ENCODE data around the gene COX5B. TPM values are rescaled to one million over a fixed set of nuclear protein-coding genes. Genes with fewer than 3 reads are reported as not detected.
"Not testable (repeated sequence)": the region's sequence is repeated elsewhere in the genome, so short reads cannot be mapped to it uniquely, and the experiment has no call there.

COX5B gene
- total RNA-seq, 1 donor from 2014 or later: 213 TPM

DNA sequence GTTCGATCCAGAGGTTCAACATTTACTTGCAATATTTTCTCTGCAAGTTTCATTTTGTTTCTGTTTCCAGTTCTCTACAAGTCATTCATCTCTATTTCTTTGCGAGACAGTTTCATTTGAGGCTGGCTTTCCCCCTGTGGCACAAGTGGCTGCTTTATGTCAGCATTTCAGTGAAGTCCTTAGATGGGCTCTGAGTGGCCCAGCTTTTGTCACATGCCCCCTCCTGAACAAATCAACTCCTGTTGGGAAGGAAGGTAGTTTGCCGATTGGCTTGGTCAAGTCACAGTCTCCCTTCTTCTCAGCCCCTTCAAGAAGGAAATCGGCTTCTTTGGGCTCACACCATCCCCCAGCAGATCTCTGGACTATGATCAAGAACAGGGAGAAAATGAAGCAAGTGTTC, 37.1 kb upstream of the COX5B start:
- H3K36me3 ChIP-seq (ENCODE audit: insufficient read depth, low read length); H3K9ac ChIP-seq (ENCODE audit: low read length); H3K27me3 ChIP-seq (ENCODE audit: insufficient read depth, low read length); H3K4me1 Mint-ChIP-seq (ENCODE audit: low read depth, unreplicated experiment); H3K27me3 Mint-ChIP-seq (ENCODE audit: low read depth, unreplicated experiment); H3K27ac Mint-ChIP-seq (ENCODE audit: unreplicated experiment); H4K20me1 ChIP-seq (ENCODE audit: insufficient read depth, low read length); H3K4me2 ChIP-seq (ENCODE audit: low read length); H3K9me3 Mint-ChIP-seq (ENCODE audit: unreplicated experiment); H3K27ac ChIP-seq (ENCODE audit: low read depth, low read length); H3K4me3 ChIP-seq (ENCODE audit: insufficient read depth, low read depth, low read length); H3K4me3 Mint-ChIP-seq (ENCODE audit: unreplicated experiment); H3K36me3 Mint-ChIP-seq (ENCODE audit: low read depth, unreplicated experiment); FAIRE-seq; H3K4me1 ChIP-seq (ENCODE audit: insufficient read depth, low read length); H3K79me2 ChIP-seq (ENCODE audit: insufficient read depth, low read length); DNase-seq (ENCODE audit: low read depth); H3K9me3 ChIP-seq (ENCODE audit: insufficient read depth, low read depth, low read length); H2AFZ ChIP-seq (ENCODE audit: low read depth, low read length): not testable (repeated sequence)

DNA sequence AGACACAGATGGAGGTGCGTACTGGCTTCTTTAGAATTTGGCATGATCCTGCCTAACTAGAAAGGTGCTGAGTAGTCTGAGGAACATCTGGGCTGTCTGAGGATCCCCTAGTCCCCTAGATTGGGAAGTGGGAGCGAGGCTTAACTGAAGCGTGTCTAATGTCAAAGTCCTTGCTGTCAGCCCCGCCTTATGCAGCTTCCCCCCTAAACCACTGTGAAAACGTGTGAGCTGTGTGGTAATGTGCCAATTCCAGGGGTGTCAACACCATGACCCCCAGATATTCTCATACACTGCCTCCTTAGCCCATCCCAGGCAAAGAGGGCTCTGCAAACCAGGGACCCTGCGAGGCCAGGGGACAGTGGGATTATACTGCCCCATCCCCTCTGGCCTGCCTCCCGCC, 34.0 kb upstream of the COX5B start:
- not testable (repeated sequence) for H3K4me1 Mint-ChIP-seq (ENCODE audit: low read depth, unreplicated experiment); H3K9me3 Mint-ChIP-seq (ENCODE audit: unreplicated experiment); H3K36me3 Mint-ChIP-seq (ENCODE audit: low read depth, unreplicated experiment); H3K4me3 ChIP-seq (ENCODE audit: insufficient read depth, low read depth, low read length); H3K9me3 ChIP-seq (ENCODE audit: insufficient read depth, low read depth, low read length); DNase-seq (ENCODE audit: low read depth); H3K4me2 ChIP-seq (ENCODE audit: low read length); H3K36me3 ChIP-seq (ENCODE audit: insufficient read depth, low read length); H3K4me1 ChIP-seq (ENCODE audit: insufficient read depth, low read length); H2AFZ ChIP-seq (ENCODE audit: low read depth, low read length); H3K9ac ChIP-seq (ENCODE audit: low read length); H3K79me2 ChIP-seq (ENCODE audit: insufficient read depth, low read length); H3K27me3 Mint-ChIP-seq (ENCODE audit: low read depth, unreplicated experiment); H4K20me1 ChIP-seq (ENCODE audit: insufficient read depth, low read length); H3K27me3 ChIP-seq (ENCODE audit: insufficient read depth, low read length); H3K27ac ChIP-seq (ENCODE audit: low read depth, low read length); H3K4me3 Mint-ChIP-seq (ENCODE audit: unreplicated experiment); FAIRE-seq; H3K27ac Mint-ChIP-seq (ENCODE audit: unreplicated experiment)

DNA sequence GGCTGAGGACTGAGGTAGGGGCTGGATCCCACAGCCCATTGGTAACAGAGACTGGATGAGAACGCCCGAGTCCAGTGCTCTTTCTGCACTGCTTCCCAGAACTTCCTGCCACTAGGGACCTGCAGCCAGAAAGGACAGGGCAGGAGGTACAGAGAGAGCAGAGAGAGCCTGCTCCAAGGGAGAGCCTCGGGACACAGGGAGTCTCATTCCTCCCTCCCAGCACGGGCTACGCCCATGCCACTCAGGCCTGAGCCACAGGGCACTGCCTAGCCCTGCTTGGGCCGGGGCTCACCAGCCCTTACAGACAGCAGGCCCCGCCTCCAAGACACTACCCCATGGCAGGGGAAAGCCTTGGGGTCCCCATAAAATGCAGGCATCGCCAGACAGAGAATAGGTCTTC, 30.1 kb upstream of the COX5B start:
- not testable (repeated sequence) for H3K27ac Mint-ChIP-seq (ENCODE audit: unreplicated experiment); H3K4me1 ChIP-seq (ENCODE audit: insufficient read depth, low read length); FAIRE-seq; H3K36me3 ChIP-seq (ENCODE audit: insufficient read depth, low read length); H3K9me3 Mint-ChIP-seq (ENCODE audit: unreplicated experiment); DNase-seq (ENCODE audit: low read depth); H3K27me3 ChIP-seq (ENCODE audit: insufficient read depth, low read length); H3K9me3 ChIP-seq (ENCODE audit: insufficient read depth, low read depth, low read length); H3K36me3 Mint-ChIP-seq (ENCODE audit: low read depth, unreplicated experiment); H4K20me1 ChIP-seq (ENCODE audit: insufficient read depth, low read length); H3K4me1 Mint-ChIP-seq (ENCODE audit: low read depth, unreplicated experiment); H3K27me3 Mint-ChIP-seq (ENCODE audit: low read depth, unreplicated experiment); H3K4me3 Mint-ChIP-seq (ENCODE audit: unreplicated experiment); H3K9ac ChIP-seq (ENCODE audit: low read length); H3K4me2 ChIP-seq (ENCODE audit: low read length); H2AFZ ChIP-seq (ENCODE audit: low read depth, low read length); H3K4me3 ChIP-seq (ENCODE audit: insufficient read depth, low read depth, low read length); H3K79me2 ChIP-seq (ENCODE audit: insufficient read depth, low read length); H3K27ac ChIP-seq (ENCODE audit: low read depth, low read length)

DNA sequence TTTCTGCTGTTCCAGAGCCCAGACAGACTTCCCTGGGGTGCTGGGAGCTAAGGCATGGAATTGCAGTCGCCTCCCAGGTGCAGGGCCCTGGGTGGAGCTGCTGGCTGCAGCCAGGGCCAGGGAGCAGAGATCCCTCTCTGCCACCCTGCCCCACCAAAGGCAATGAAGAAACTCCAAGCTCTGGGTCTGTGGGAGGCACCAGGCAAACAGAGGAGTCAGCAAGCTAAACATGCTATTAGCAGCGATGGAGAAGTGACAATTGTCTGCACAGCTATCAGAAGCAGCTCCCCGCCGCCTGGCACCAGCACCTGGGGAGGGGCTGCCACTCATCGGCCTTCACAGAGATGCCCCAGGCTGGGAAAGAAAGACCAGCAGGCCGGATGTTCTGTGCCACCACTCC, 28.0 kb upstream of the COX5B start:
- DNase-seq (ENCODE audit: low read depth): no peak
- H3K79me2 ChIP-seq (ENCODE audit: insufficient read depth, low read length): no peaks in the 10 kb centered on the region
- H3K4me2 ChIP-seq (ENCODE audit: low read length): no peak overlapping the region
- H2AFZ ChIP-seq (ENCODE audit: low read depth, low read length): no peak overlapping the region
- no peaks in the 10 kb centered on the region for H3K27me3 ChIP-seq (ENCODE audit: insufficient read depth, low read length)
- H3K4me1 ChIP-seq (ENCODE audit: insufficient read depth, low read length): no peaks in the 10 kb centered on the region
- no peak overlapping the region for H3K27ac ChIP-seq (ENCODE audit: low read depth, low read length)
- H3K9me3 ChIP-seq (ENCODE audit: insufficient read depth, low read depth, low read length): no peaks in the 10 kb centered on the region
- Mint-ChIP-seq H3K27ac (ENCODE audit: unreplicated experiment) (no peak overlapping the region), H3K9me3 (ENCODE audit: unreplicated experiment) (peaks cover 1% of the 10 kb centered on the region), H3K4me3 (ENCODE audit: unreplicated experiment) (no peak overlapping the region), H3K4me1 (ENCODE audit: low read depth, unreplicated experiment) (peaks cover 8% of the 10 kb centered on the region), H3K36me3 (ENCODE audit: low read depth, unreplicated experiment) (no peaks in the 10 kb centered on the region), H3K27me3 (ENCODE audit: low read depth, unreplicated experiment) (peaks cover 2% of the 10 kb centered on the region)
- H4K20me1 ChIP-seq (ENCODE audit: insufficient read depth, low read length): no peaks in the 10 kb centered on the region
- no peak overlapping the region for H3K9ac ChIP-seq (ENCODE audit: low read length)
- no peak overlapping the region for H3K4me3 ChIP-seq (ENCODE audit: insufficient read depth, low read depth, low read length)
- TF ChIP-seq, protein P1, sequence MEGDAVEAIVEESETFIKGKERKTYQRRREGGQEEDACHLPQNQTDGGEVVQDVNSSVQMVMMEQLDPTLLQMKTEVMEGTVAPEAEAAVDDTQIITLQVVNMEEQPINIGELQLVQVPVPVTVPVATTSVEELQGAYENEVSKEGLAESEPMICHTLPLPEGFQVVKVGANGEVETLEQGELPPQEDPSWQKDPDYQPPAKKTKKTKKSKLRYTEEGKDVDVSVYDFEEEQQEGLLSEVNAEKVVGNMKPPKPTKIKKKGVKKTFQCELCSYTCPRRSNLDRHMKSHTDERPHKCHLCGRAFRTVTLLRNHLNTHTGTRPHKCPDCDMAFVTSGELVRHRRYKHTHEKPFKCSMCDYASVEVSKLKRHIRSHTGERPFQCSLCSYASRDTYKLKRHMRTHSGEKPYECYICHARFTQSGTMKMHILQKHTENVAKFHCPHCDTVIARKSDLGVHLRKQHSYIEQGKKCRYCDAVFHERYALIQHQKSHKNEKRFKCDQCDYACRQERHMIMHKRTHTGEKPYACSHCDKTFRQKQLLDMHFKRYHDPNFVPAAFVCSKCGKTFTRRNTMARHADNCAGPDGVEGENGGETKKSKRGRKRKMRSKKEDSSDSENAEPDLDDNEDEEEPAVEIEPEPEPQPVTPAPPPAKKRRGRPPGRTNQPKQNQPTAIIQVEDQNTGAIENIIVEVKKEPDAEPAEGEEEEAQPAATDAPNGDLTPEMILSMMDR (IDR thresholded peaks at IDR 0.05; ENCODE audit: insufficient read depth, low read depth, low read length): no peak
- TF ChIP-seq EZH2 (IDR thresholded peaks at IDR 0.05; ENCODE audit: insufficient read depth, low read length): no peak
- no peaks in the 10 kb centered on the region for H3K36me3 ChIP-seq (ENCODE audit: insufficient read depth, low read length)
- FAIRE-seq: no peak

DNA sequence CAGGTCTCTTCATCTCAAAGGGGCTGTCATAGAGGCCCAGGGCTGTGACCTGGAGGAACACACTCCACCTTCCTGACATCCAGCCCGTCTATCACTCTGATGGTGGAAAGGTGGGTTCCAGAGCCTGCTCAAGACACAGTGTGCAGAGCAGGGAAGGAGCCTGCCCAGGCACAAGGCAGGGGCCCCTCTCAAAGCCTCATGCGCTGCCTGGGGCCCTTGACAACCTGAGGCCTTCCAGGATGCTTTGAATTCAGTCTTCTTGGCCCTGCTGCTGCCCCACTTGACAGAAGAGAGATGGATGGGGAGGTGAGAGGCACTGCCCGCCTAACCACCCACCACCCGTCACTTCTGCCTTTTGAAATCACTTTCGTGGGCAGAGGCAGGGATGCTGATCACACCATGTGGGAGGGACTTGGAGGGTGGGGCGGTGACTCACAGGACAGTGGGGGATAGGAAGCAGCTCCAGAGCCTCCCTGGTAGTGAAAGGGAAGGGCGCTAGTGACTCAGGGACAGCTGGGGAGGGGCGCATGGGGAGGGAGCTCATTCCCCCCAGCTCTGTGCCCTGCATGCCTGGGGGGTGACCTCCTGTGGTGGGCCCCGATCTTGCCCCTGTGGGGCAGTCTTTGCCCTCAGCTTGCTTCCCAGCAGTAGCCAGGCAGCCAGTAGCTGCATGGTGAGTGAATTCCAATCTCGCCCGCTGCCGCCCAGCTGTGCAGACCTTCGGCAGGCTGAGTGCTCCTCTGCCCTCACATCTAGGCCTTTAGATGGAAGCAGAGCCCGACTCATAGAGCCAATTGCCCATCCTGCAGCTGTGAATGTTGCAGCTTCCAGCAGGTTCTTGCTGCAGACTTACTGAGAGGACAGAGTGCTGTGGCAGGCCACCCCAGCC, 26.7 kb upstream of the COX5B start:
- H3K27me3 Mint-ChIP-seq (ENCODE audit: low read depth, unreplicated experiment); H3K4me3 ChIP-seq (ENCODE audit: insufficient read depth, low read depth, low read length); H4K20me1 ChIP-seq (ENCODE audit: insufficient read depth, low read length); H3K4me2 ChIP-seq (ENCODE audit: low read length); H3K79me2 ChIP-seq (ENCODE audit: insufficient read depth, low read length); H3K9me3 Mint-ChIP-seq (ENCODE audit: unreplicated experiment); H3K9ac ChIP-seq (ENCODE audit: low read length); FAIRE-seq; H2AFZ ChIP-seq (ENCODE audit: low read depth, low read length); H3K27ac ChIP-seq (ENCODE audit: low read depth, low read length); H3K4me1 ChIP-seq (ENCODE audit: insufficient read depth, low read length); H3K27me3 ChIP-seq (ENCODE audit: insufficient read depth, low read length); H3K36me3 ChIP-seq (ENCODE audit: insufficient read depth, low read length); H3K4me3 Mint-ChIP-seq (ENCODE audit: unreplicated experiment); H3K27ac Mint-ChIP-seq (ENCODE audit: unreplicated experiment); H3K9me3 ChIP-seq (ENCODE audit: insufficient read depth, low read depth, low read length); H3K36me3 Mint-ChIP-seq (ENCODE audit: low read depth, unreplicated experiment): not testable (repeated sequence)
- peak; percentile 10 for DNase-seq (ENCODE audit: low read depth)
- peaks cover 15% of the 10 kb centered on the region for H3K4me1 Mint-ChIP-seq (ENCODE audit: low read depth, unreplicated experiment)

All from astrocyte (in vitro differentiated cells and primary cell).